Body of pancreas (tissue), 4 donors: Measurements from ENCODE around the gene WWTR1. TPM values are rescaled to one million over a fixed set of nuclear protein-coding genes. Genes with fewer than 3 reads are reported as not detected.

ENCODE experiments used
- ATAC-seq: fragments of 150-250 bp; one replicate; pipeline ENCODE4 v1.9.1; 2016
- DNase-seq, 4 donors: peaks; one replicate each; pipeline ENCODE4 v3.0.0-alpha.2; 2019
- H3K27ac ChIP-seq, 4 donors: fragments of 200-600 bp; sonication (generic); 1 replicate in 3 of 4; 2 replicates in 1 of 4; pipeline versions ENCODE4 v1.5.1 to v1.6.1; 2016 to 2019; ENCODE audit warnings: mild to moderate bottlenecking in 1 of 4, mixed read lengths in 1 of 4, moderate library complexity in 1 of 4
- H3K27me3 ChIP-seq, 2 donors: fragments of 200-600 bp; sonication (generic); one replicate each; pipeline ENCODE4 v1.6.0; 2016; ENCODE audit warnings: mild to moderate bottlenecking in 1 of 2
- H3K36me3 ChIP-seq, 2 donors: fragments of 200-600 bp; sonication (generic); replicated peaks in 1 of 2; 2 replicates each; pipeline ENCODE4 v1.5.1; 2016; ENCODE audit warnings: low read depth in 2 of 2; ENCODE audit not compliant: insufficient read depth in 1 of 2
- H3K4me1 ChIP-seq: fragments of 200-600 bp; sonication (generic); one replicate; pipeline ENCODE4 v1.6.0; 2016
- H3K4me3 ChIP-seq, 2 donors: fragments of 200-600 bp; sonication (generic); 1 replicate in 1 of 2; 2 replicates in 1 of 2; pipeline ENCODE4 v1.5.1; 2016 to 2019
- H3K9me3 ChIP-seq, 3 donors: fragments of 200-600 bp; sonication (generic); 1 replicate in 2 of 3; 2 replicates in 1 of 3; pipeline ENCODE4 v1.5.1; 2016
- CTCF ChIP-seq, 7 experiments: fragments of 450-650 bp in 4 of 7; fragments of 200-600 bp in 3 of 7; sonication (generic) in 3 of 7; IDR thresholded peaks; one replicate each; pipeline ENCODE4 v1.5.1; 2016 to 2019; ENCODE audit warnings: antibody characterized with exemption in 7 of 7
- POLR2A ChIP-seq, 3 donors: fragments of 450-650 bp; IDR thresholded peaks; one replicate each; pipeline ENCODE4 v1.6.1; 2016; ENCODE audit warnings: antibody characterized with exemption in 3 of 3, mild to moderate bottlenecking in 2 of 3
- WGBS, 2 donors: methylation state at CpG; one replicate each; pipeline ENCODE4 v1.1.5; 2017; 5-methylcytosine and 5-hydroxymethylcytosine counted together
- intact Hi-C: fragments of 100-400 bp; cut with DNase I; formaldehyde crosslinking; loops from one replicate; pipeline ENCODE4 v1.15.1; 2023
- total RNA-seq, 2 donors: library from RNA; depleted of rRNA; stranded (reverse); fragments of >200 nt; gene quantifications; one replicate each; pipeline ENCODE4 v1.1.0, GENCODE V29; 2016

WWTR1 gene
- total RNA-seq, 2 donors from 2014 or later = 46.2 to 64.3 TPM

DNA sequence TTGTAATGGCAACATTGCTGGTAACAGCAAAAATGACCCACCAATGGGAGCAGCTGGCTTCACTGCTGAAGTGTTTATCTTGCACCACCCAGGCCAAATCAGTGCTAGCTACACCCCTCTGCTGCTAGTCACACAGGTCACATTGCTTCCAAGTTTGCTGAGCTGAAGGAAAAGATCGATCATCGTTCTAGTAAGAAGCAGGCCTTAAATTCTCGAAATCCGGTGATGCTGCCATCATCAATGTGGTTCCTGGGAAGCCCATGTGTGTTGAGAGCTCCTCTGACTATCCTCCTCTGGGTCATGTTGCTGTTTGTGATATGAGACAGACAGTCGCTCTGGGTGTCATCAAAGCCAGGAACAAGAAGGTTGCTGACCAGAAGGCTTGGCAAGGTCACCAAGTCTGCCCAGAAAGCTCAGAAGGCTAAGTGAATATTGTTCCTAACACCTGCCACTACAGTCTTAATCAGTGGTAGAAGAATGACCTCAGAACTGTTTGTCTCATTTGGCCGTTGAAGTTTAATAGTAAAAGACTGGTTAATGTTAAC lies 162.2 kb downstream of the WWTR1 start:
- Histone ChIP-seq H3K4me1 (no peaks in the 10 kb centered on the region), H3K9me3 (no peaks in the 10 kb centered on the region), H3K4me3 (no peak overlapping the region), H3K27ac (no peak overlapping the region), H3K27me3 (no peaks in the 10 kb centered on the region), H3K36me3 (no peaks in the 10 kb centered on the region)
- intact Hi-C loops = no loop called here
- TF ChIP-seq CTCF (IDR thresholded peaks at IDR 0.05) (no peak), POLR2A (IDR thresholded peaks at IDR 0.05) (no peak)
- ATAC-seq (no peak), DNase-seq (no peak)
- 88% methylated on average over 6 of the region's 6 CpGs for WGBS, 2 donors

- intact Hi-C loops = no loop called here
- Histone ChIP-seq H3K4me3 (no peak overlapping the region), H3K36me3 (no peaks in the 10 kb centered on the region), H3K27me3 (no peaks in the 10 kb centered on the region), H3K27ac (no peak overlapping the region), H3K4me1 (no peaks in the 10 kb centered on the region), H3K9me3 (no peaks in the 10 kb centered on the region)
- WGBS, 2 donors = 77 to 83% methylated on average over 6 of the region's 6 CpGs
- DNase-seq (no peak), ATAC-seq (no peak)
- TF ChIP-seq CTCF (IDR thresholded peaks at IDR 0.05) (no peak), POLR2A (IDR thresholded peaks at IDR 0.05) (no peak)
These were observed 162.9 kb downstream of the WWTR1 start for GRCh38 chr3:149494759-149495580.

- ATAC-seq (peak; percentile 85), DNase-seq (peak; percentile 73 to 76 (median 74))
- Histone ChIP-seq H3K36me3 (no peaks in the 10 kb centered on the region), H3K27ac (no peak overlapping the region), H3K4me3 (no peak overlapping the region), H3K9me3 (no peaks in the 10 kb centered on the region), H3K27me3 (no peaks in the 10 kb centered on the region), H3K4me1 (no peaks in the 10 kb centered on the region)
- peak; percentile 58 to 79 (median 77) for TF ChIP-seq CTCF (IDR thresholded peaks at IDR 0.05)
- TF ChIP-seq POLR2A (IDR thresholded peaks at IDR 0.05) = no peak
- intact Hi-C loops = no loop called here
- WGBS, 2 donors = 27 to 34% methylated on average over 11 of the region's 11 CpGs
These were observed 163.6 kb downstream of the WWTR1 start for GRCh38 chr3:149494022-149494758.

- DNase-seq (no peak), ATAC-seq (no peak)
- Histone ChIP-seq H3K4me3 (no peak overlapping the region), H3K36me3 (no peaks in the 10 kb centered on the region), H3K27ac (no peak overlapping the region), H3K4me1 (no peaks in the 10 kb centered on the region), H3K27me3 (no peaks in the 10 kb centered on the region), H3K9me3 (no peaks in the 10 kb centered on the region)
- intact Hi-C loops = no loop called here
- TF ChIP-seq POLR2A (IDR thresholded peaks at IDR 0.05) (no peak), CTCF (IDR thresholded peaks at IDR 0.05) (no peak)
- 59 to 65% methylated on average over 8 of the region's 8 CpGs for WGBS, 2 donors
These were observed 164.4 kb downstream of the WWTR1 start for GRCh38 chr3:149493315-149494021.
